HG03066 (cell line): ENCODE data around the gene SGTB.
A peak's percentile ranks its signal among the peaks of the same experiment; 100 is the strongest.
"Not testable (repeated sequence)": the region's sequence is repeated elsewhere in the genome, so short reads cannot be mapped to it uniquely, and the experiment has no call there.

Experiments used
- ATAC-seq: cut with Tn5 transposase; IDR thresholded peaks from one replicate; pipeline ENCODE4 v1.9.1; 2021; ENCODE audit warnings: low read depth; ENCODE audit not compliant: unreplicated experiment

SGTB gene

DNA sequence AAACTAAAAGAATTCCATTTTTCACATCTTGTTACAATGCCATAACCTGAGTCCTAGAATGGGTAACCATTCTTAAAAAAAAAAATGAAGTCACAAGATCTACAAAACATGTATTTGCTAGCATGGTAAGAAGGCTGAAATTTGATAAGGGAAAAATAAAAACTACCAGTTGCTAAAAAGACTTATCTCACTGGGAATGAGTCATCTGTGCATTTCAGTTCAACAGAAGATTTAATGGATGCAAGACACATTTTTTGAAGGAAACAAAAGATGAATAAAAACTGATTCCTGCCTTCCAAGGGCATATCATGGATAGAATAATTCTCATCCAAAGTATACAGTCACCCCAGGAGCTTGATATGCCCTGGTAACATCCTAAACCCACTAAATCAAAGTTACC is 47.2 kb downstream of the SGTB start:
- no peak for ATAC-seq

DNA sequence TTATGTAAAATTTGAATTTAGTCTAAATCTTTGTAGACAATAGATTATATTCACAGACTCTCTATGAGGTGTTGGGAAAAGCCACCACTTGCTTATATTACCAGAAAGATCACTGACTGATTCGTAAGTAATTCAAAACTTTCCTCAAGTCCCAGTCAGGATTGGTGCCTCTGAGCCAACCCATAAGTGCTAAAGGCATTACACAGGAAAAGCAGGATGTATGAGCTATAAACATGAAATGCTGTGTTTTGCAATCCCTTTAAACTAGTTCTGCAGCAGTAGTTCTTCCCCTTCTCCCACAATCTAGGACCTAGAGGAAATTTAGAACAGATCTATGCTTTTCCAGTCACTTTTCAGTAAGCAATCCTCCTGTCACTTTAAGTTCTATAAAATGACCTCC is 49.1 kb downstream of the SGTB start:
- ATAC-seq, result no peak

DNA sequence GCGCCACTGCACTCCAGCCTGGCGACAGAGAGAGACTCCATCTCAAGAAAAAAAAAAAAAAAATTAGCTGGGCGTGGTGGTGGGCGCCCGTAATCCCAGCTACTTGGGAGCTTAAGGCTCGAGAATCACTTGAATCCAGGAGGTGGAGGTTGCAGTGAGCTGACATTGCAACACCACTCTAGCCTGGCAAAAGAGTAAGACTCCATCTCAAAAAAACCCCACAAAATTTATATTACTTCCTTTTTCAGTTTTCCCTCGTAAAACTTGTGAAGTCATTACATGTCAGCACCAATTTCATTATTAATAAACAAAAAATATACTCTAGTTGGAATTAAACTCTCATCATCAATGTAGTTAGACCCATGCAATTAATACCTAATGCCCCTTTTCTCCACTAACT is 53.2 kb downstream of the SGTB start:
- ATAC-seq, result no peak

DNA sequence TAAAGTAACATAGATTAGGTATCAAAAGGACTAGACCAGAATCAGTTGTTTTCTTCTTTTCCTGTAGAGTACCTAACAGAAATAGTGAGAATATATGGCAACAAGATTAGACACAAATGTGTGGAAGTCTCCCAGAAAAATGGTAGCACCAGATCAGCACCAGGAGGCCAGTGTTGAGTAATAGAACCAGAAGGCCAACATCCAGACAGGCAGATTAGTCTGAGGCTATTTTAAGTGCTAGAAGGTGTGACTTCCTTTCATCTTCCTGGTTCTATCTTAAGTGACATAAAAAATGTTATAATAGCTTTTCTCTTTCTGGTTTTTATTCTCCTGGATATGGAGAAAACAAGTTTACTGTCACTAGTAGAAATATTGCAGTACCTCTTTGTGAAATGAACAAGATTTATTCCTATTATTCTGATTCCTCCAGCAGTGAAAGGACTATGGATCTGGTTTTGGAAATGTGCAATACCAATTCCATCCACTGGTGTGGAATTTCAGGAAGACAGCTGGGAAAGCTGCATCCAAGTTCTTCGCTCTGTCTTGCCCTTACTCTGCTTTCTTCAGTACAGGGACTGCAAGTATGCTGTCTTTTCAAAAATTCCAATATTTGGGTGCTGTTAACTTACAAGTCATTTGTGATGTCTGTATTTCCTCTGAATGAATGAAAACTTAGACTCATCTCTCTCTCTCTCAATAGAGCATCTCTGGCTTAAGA is 57.9 kb downstream of the SGTB start:
- ATAC-seq, result no peak

DNA sequence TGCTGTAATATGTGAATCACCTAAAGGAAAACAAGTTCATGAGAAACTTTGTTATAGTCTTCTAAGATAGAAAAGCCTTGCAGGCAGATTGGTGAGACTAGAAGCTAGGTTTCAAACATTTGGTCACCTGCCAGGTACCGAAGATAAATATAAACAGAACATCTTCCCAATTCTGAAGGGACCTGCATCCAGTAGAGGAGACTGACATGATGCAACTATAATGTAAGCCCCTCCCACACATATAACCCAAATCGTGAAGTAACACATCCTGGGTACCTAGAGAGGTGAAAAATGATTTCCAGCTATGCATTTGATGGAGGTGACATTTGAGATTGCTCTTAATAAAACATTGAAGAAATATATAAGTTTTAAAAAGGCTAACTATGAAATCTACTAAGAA is 67.2 kb downstream of the SGTB start:
- ATAC-seq, result no peak

DNA sequence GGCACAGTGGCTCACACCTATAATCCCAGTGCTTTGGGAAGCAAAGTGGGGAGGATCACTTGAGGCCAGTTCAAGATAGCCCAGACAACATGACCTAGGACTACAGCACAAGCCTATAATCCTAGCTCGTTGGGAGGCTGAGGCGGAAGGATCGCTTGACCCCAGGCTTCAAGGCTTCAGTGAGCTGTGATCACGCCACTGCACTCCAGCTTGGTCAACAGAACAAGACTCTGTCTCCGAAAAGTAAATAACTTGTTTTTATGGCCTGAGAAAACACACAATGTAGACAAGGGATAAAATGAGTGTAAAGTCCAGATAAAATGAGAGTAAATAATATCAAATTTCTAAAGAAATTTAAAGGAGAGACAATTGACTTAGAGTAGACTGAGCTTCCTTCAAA is 70.8 kb downstream of the SGTB start:
- ATAC-seq, result no peak

DNA sequence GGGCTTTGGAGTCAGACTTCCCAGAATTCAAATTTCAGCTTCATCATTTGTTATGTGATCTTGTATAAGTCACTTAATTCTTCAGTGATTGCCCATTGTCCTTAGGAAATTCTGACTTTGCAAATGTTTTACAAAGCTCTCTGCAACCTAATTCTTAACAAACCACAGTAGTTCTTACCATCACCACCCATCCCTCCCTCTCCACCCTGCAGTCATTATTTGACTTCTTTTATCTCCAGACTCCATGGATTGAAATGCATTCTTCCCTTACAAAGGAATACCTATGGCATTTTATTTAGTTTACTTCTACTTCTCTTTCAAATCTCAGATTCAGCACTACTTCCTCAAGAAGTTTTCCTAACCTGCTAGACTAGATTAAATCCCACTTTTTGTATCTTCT is 74.0 kb downstream of the SGTB start:
- ATAC-seq, result no peak

DNA sequence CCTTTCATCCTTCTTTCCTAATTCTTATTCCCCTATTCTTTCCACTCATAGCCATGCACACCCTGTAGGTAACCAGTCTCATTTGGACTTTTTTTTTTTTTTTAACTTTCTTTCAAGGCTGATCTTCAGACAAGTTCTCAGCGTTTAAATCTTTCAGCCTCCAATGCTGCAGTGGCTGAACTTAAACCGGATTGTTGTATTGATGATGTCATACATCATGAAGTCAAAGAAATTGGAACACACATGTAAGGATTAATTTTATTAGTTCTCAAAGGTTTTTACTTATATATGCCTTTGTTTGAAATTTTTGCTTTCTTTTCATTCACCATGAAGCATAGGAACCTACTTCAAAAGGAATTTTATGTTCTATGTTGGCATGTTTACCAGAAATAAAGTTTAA is 75.0 kb downstream of the SGTB start:
- ATAC-seq, result no peak

DNA sequence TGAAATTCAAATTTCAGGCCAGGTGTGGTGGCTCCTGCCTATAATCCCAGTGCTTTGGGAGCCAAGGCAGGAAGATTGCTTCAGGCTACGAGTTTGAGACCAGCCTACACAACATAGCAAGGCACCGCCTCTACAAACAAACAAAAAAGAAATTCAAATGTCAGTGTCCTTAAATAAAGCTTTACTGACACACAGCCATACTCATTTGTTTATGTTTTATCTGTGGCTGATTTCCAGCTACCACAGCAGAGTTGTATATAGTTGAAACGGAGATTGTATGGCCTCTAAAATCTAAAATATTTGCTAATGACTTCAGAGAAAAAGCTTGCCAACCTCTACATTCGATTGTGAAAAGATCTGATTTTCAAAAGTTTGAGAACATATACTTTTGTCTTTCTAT is 81.7 kb downstream of the SGTB start:
- ATAC-seq, result no peak

DNA sequence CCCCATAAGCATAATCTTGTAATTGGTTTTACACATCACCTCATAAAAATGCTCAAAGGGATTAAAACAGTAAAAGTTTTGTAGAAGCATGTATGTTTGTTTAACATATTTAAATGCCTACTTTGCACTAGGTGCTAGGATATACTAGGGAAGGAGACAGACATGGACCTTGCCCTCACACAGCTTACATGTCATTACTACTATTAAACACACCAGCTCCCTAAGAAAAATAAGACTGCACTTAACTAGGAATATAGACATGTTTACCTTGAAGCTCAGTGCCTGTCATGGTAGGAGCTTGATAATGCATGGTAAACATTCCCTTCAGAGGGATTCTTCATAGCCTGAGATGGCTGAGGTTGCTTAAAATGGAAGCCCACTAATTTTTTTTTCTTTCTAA is 90.9 kb downstream of the SGTB start:
- ATAC-seq, result no peak

DNA sequence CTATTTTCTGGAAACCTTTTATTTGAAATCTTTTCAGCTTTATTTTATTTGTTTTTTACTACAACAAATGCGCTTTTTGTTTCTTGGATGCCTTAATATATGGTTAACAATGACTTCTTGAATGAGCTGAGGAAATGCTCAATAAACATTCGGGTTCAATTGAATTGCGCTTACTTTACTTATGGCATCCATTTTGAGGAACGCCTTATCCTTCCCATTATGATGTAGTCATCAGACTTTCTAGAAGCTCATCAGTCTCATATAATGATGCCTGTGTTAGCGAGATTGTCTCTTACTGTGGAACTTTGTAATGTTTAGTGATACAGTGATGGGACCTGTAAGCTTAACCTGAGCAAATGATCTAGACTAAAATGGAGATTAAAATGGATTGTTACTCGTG is 96.2 kb downstream of the SGTB start:
- ATAC-seq, result no peak

DNA sequence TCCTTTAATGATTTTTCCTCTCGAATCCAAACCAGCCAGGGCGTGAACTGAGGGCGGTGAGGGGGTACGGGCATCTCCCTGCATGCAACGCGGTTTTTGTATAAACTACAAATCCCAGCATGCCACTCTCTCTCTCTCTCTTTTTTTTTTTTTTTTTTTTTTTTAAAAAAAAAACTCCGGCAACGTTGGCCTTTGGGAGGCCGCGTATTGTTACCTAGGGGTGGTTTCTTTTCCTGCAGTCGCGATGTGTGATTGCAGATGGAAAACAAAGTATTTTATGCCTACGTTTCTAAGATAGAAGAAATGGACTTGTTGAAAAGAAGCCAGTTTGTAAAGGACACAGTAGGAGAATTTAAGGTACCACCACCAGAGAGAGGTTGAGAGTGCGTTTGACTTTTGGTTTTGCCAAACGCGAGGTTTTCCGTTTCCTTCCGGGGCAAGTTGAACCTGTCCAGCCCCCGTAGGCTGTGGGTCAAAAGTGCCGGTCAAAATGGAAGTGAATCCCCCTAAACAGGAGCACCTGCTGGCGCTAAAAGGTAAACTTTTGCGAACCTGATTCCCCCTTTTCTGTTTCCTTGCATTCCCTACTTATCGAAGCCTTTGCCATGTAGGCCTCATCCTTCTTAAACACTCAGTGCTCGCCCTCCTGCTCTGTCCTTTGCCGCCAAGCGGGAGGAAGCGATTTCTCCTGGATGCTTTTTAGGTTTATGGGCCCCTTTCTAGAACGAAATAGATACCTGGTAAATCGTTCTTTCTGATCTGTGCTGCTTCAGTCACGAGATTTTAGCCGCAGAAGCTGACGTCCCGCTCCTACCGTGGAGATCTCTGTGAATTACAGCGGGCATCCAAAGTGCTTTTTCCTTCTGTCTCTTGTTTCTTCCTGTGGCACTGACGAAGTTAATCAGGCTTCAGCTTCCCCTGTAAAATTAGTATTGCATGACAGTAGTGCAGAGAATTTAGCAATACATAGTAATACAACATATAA is 97.0 kb downstream of the SGTB start, which contains the start of the genes SHLD3 and TRAPPC13:
Gene SHLD3 (plus strand): TSS at position 457 of the 985 bp plus-strand sequence. CDS start 4,561 bp downstream, outside the sequence.
Gene TRAPPC13 (plus strand): TSS at position 457 of the 985 bp plus-strand sequence. CDS start 34 bp downstream, at position 491.
- peak; percentile 74 for ATAC-seq

DNA sequence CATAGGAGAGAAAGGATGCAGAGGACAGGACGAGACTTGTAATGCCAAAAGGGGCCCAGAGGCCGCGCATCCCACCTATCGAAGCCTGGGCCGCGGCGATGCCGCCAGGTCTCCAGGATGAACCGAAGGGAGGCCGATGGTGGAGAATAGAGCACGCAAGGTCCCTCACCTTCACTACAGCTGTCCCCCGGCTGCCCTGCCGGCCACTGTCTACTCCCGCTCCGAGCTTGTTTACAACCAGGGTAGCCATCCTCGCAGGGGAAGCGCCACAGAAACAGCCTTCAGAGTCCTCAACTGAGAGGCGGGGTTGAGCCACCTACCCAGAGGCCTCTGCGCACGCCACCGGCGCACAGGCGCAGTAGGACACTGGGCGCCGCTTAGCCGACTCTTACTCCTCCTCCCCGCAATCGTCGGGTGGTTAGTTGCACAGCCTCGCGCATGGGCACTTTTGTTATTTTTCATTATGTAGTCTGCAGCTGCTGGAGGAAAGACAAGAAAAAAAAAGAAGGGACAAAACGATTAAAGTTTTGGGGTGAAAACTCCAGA is 97.8 kb downstream of the SGTB start, which contains the start of gene TRIM23:
Gene TRIM23 (minus strand): TSS at position 309 of the 546 bp plus-strand sequence. CDS start 59 bp downstream, at position 250.
- ATAC-seq, result peak; percentile 95

DNA sequence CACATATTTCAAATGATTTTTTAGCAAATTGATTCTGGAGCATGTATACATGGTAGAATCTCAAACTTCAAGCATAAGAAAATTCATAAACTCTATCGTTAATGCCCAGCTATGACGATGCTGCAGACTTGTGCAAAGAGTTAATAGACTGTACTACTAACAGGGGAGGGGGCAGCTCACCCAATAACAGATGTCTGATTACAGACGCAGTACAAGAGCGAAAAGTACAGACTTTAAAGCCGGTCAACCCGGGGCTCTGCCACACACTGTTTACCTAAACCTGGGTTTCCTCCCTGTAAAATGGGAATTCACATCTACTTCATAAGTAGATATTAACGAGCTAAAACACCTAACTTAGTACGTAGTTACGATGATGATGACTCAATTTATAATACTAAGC is 98.4 kb downstream of the SGTB start:
- ATAC-seq, result no peak

DNA sequence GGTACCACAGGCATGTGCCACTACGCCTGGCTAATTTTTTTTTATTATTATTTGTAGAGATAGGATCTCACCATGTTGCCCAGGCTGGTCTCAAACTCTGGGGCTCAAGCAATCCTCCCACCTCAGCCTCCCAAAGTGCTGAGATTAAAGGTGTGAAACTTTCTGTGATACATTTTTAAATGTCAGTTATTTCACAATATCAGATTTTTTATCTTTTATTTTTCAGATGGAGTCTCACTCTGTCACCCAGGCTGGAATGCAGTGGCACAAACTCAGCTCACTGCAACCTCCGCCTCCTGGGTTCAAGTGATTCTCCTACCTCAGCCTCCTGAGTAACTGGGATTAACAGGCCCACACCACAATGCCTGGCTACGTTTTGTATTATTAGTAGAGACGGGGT is 99.9 kb downstream of the SGTB start:
- not testable (repeated sequence) for ATAC-seq

DNA sequence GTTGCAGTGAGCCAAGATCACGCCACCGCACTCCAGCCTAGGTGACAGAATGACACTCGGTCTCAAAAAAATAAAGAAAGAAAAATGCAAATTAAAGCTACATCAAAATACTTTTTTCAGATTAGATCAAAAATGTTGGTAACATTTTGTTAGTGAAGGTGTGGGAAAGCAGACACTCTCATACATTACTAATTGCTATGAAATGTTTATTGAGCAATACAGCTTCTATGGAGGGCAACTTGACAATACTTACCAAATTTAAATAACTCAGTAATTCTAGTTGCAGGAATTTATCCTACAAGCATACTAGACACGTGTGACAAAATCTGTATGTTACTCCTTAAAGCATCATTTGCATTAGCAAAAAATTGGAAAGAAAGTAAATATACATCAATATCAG is 101.9 kb downstream of the SGTB start:
- ATAC-seq, result no peak
